Lung (tissue), 12 donors: ENCODE data around the gene BHLHA15. TPM values are rescaled to one million over a fixed set of nuclear protein-coding genes. Genes with fewer than 3 reads are reported as not detected.

Experiments
- ATAC-seq: fragments of 200-7000 bp; cut with Tn5 transposase; one replicate; pipeline ENCODE4 v1.9.1; 2020; ENCODE audit warnings: moderate number of reproducible peaks; ENCODE audit not compliant: insufficient read depth, low FRiP score
- DNase-seq, 3 donors: peaks; one replicate each; pipeline ENCODE4 v3.0.0-alpha.2; 2013 to 2017
- H3K27ac ChIP-seq, 2 donors: one replicate each; pipeline ENCODE4 v1.5.1; 2013; ENCODE audit warnings: mild to moderate bottlenecking in 2 of 2, moderate library complexity in 2 of 2, control low read depth in 1 of 2, inconsistent platforms in 1 of 2, low read depth in 1 of 2, low read length in 1 of 2
- H3K27me3 ChIP-seq, 3 donors: one replicate each; pipeline ENCODE4 v1.5.1; 2013; ENCODE audit warnings: low read length in 2 of 3; ENCODE audit not compliant: control insufficient read depth in 3 of 3, insufficient read depth in 3 of 3
- H3K36me3 ChIP-seq, 4 donors: one replicate each; pipeline ENCODE4 v1.5.1; 2013; ENCODE audit warnings: low read length in 4 of 4, mild to moderate bottlenecking in 1 of 4, moderate library complexity in 1 of 4; ENCODE audit not compliant: control insufficient read depth in 4 of 4, insufficient read depth in 4 of 4
- H3K4me1 ChIP-seq, 5 donors: one replicate each; pipeline ENCODE4 v1.5.1; 2013; ENCODE audit warnings: low read length in 5 of 5, mild to moderate bottlenecking in 2 of 5, moderate library complexity in 1 of 5; ENCODE audit not compliant: control insufficient read depth in 5 of 5, insufficient read depth in 5 of 5
- H3K4me3 ChIP-seq: one replicate; pipeline ENCODE4 v1.5.1; 2013; ENCODE audit warnings: mild to moderate bottlenecking, control low read depth, moderate library complexity
- H3K9ac ChIP-seq, 2 donors: one replicate each; pipeline ENCODE4 v1.5.1; 2013; ENCODE audit warnings: low read length in 2 of 2, control low read depth in 1 of 2; ENCODE audit not compliant: insufficient read depth in 1 of 2
- H3K9me3 ChIP-seq, 4 donors: one replicate each; pipeline ENCODE4 v1.5.1; 2013; ENCODE audit warnings: low read length in 3 of 4, mild to moderate bottlenecking in 1 of 4, moderate library complexity in 1 of 4; ENCODE audit not compliant: control insufficient read depth in 4 of 4, insufficient read depth in 3 of 4
- WGBS, 2 donors: extraction: QIAGEN DNeasy Blood & Tissue Kit; methylation state at CpG; one replicate each; pipeline ENCODE4 v1.1.7; 2013; 5-methylcytosine and 5-hydroxymethylcytosine counted together
- polyA plus RNA-seq, 2 donors: library from polyadenylated mRNA; stranded (reverse); fragments of 200-250 nt; gene quantifications; one replicate each; pipeline ENCODE4 v1.2.1, GENCODE V29; 2013
- total RNA-seq, 2 donors: library from RNA; depleted of rRNA in 1 of 2; stranded (reverse); fragments of >200 nt in 1 of 2; gene quantifications; one replicate each; pipeline ENCODE4 v1.2.1, GENCODE V29; 2014 to 2021
- TF ChIP-seq, protein P1 (sequence below): IDR thresholded peaks from 2 replicates; pipeline ENCODE4 v1.5.1; 2012; ENCODE audit warnings: mild to moderate bottlenecking; ENCODE audit errors: control extremely low read depth, extremely low read depth
- donor health status: control.
- donor health status: control.
- donor health status: Bipolar disorder and iron deficiency.
- donor health status: healthy.
- donor health status: DM: yes; HTN: yes; CAD: no.

The BHLHA15 gene
- total and polyA plus RNA-seq, 4 donors = 0.93 to 4.0 (median 2.6) TPM

DNA sequence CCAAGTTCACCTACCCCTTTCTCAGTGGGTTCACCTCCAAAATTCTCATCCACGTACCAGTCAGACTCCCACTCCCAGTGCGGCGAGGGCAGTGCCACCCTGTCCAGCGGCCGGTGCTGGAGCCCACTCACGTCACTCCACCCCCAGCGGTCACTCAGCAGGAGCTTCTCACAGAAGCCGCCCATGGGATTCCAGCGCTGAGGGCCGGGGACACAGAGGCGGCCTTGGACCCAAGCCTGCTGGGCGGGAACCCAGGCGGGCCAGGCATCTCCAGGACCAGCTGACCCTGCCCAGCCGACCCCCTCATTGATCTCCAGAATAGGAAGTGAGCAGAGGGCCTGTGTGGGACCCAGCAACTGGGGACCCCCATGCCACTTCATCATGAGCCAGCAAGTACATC is 33.6 kb downstream of the BHLHA15 start:
- TF ChIP-seq, protein P1, sequence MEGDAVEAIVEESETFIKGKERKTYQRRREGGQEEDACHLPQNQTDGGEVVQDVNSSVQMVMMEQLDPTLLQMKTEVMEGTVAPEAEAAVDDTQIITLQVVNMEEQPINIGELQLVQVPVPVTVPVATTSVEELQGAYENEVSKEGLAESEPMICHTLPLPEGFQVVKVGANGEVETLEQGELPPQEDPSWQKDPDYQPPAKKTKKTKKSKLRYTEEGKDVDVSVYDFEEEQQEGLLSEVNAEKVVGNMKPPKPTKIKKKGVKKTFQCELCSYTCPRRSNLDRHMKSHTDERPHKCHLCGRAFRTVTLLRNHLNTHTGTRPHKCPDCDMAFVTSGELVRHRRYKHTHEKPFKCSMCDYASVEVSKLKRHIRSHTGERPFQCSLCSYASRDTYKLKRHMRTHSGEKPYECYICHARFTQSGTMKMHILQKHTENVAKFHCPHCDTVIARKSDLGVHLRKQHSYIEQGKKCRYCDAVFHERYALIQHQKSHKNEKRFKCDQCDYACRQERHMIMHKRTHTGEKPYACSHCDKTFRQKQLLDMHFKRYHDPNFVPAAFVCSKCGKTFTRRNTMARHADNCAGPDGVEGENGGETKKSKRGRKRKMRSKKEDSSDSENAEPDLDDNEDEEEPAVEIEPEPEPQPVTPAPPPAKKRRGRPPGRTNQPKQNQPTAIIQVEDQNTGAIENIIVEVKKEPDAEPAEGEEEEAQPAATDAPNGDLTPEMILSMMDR = no peak
- Histone ChIP-seq H3K9me3 (no peaks in the 10 kb centered on the region), H3K36me3 (peaks cover 0 to 17% (median 0%) of the 10 kb centered on the region in 4 donors), H3K9ac (no peak overlapping the region), H3K4me1 (peaks cover 0 to 15% (median 0%) of the 10 kb centered on the region in 5 donors), H3K4me3 (no peak overlapping the region), H3K27ac (peak overlapping the region in 1 of 2 donors; percentile 65), H3K27me3 (no peaks in the 10 kb centered on the region)
- DNase-seq = no peak
- WGBS, 2 donors = 92 to 94% methylated on average over 14 of the region's 14 CpGs
- no peak for ATAC-seq

DNA sequence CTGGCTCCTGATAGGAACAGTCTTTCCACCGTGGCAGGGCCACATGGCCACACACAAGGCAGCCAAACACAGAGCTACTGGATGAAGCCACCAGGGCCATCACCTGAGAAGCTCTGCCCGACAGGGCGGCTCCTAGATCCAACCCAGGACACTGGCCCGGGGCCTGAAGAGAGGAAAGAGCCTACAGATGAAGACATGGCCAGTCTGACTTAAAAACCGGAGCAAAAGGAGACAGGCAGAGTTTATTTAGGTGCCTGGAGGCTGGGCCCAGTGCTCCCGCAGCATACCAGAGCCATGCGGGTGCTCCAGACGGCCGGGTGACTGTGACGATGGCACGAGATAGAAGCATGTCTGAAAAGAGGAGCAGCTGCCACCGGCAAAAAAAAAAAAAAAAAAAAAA is 36.9 kb downstream of the BHLHA15 start:
- ATAC-seq (no peak), DNase-seq (no peak)
- Histone ChIP-seq H3K27ac (peak overlapping the region in 1 of 2 donors; percentile 75), H3K36me3 (peaks cover 0 to 6% (median 0%) of the 10 kb centered on the region in 4 donors), H3K4me3 (no peak overlapping the region), H3K9ac (no peak overlapping the region), H3K4me1 (peaks cover 0 to 24% (median 5%) of the 10 kb centered on the region in 5 donors), H3K9me3 (no peaks in the 10 kb centered on the region), H3K27me3 (no peaks in the 10 kb centered on the region)
- TF ChIP-seq, protein P1 = no peak
- WGBS, 2 donors = 86 to 92% methylated on average over 11 to 12 of the region's 12 CpGs

DNA sequence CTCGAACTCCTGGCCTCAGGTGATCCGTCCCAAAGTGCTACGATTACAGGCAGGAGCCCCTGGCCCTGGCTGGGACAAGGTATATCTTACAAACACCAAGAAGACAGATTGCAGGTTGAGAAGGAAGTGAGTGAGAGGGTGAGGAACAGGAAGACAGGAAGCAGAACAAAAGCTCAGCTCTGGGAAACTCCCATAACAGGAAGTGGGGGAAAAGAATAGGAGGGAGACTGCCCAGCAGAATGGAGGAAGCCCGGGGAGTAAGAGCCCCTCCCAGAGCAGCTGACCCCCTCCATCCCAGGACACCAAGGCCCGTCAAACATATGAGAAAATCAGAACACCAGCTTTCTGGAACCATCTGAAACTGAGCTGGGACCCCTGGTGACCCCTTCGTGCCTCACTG is 37.9 kb downstream of the BHLHA15 start:
- DNase-seq (peak in 2 of 3 donors; percentile 6 to 33), ATAC-seq (no peak)
- H3K27me3 ChIP-seq = no peaks in the 10 kb centered on the region
- no peaks in the 10 kb centered on the region for H3K9me3 ChIP-seq
- H3K27ac ChIP-seq = peak overlapping the region; percentile 27 to 76
- WGBS, 2 donors = 58 to 60% methylated on average over 6 of the region's 6 CpGs
- TF ChIP-seq, protein P1 = no peak
- no peak overlapping the region for H3K9ac ChIP-seq
- no peak overlapping the region for H3K4me3 ChIP-seq
- peaks cover 0 to 3% (median 0%) of the 10 kb centered on the region in 4 donors for H3K36me3 ChIP-seq
- H3K4me1 ChIP-seq = peaks cover 0 to 28% (median 5%) of the 10 kb centered on the region in 5 donors

DNA sequence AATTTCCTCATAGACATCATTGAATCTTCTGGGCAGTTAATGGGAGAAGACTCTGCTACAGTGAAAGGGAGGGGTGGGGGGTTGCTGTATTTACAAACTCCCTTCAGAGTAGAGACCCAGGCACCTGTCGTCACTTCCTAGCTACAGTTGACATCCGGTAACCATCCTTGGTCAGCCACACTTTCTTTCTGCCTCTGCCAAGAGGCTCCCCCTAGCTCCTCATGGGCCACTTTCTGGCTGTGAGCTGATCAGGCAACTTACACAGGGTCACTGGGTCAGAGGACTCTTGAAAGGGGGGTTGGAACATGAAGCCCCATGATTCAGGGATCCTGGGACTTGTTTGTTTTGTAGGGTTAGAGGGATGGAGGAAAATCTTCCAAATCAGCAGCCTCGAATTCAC is 39.5 kb downstream of the BHLHA15 start:
- Histone ChIP-seq H3K27ac (peak overlapping the region; percentile 64 to 94), H3K9ac (no peak overlapping the region)
- WGBS, 2 donors = 31 to 36% methylated on average over 3 of the region's 3 CpGs

More for the DNA sequence above, 39.5 kb downstream of the BHLHA15 start:
- TF ChIP-seq, protein P1 = no peak
- DNase-seq (peak in 2 of 3 donors; percentile 22 to 32), ATAC-seq (no peak)
- Histone ChIP-seq H3K9me3 (no peaks in the 10 kb centered on the region), H3K27me3 (no peaks in the 10 kb centered on the region), H3K36me3 (peaks cover 0 to 2% (median 0%) of the 10 kb centered on the region in 4 donors), H3K4me3 (no peak overlapping the region), H3K4me1 (peaks cover 0 to 20% (median 5%) of the 10 kb centered on the region in 5 donors)
